Activated naive CD4-positive, alpha-beta T cell treated with anti-CD3 and anti-CD28 coated beads, Interleukin-2, amount 50 U/mL, for 16 hours (primary cell): ENCODE measurements around the gene TDP2.
"Not testable (repeated sequence)": the region's sequence is repeated elsewhere in the genome, so short reads cannot be mapped to it uniquely, and the experiment has no call there.

Source experiments
- DNase-seq: peaks from one replicate; pipeline ENCODE4 v3.0.0-alpha.2; 2020

TDP2 gene

GRCh38 chr6:24678792-24679352, 12.2 kb upstream of the TDP2 start:
- DNase-seq, result not testable (repeated sequence)

GRCh38 chr6:24673625-24674024, 6.9 kb upstream of the TDP2 start:
- no peak for DNase-seq

GRCh38 chr6:24672620-24673182, 6.0 kb upstream of the TDP2 start:
- no peak for DNase-seq

GRCh38 chr6:24671077-24671476, 4.4 kb upstream of the TDP2 start:
- not testable (repeated sequence) for DNase-seq

- not testable (repeated sequence) for DNase-seq
These were observed 3.8 kb upstream of the TDP2 start for GRCh38 chr6:24670492-24670891.

- no peak for DNase-seq
These were observed 2.3 kb upstream of the TDP2 start for GRCh38 chr6:24668997-24669361.

- not testable (repeated sequence) for DNase-seq
These were observed 1.6 kb upstream of the TDP2 start for GRCh38 chr6:24668066-24668996.

- no peak for DNase-seq
These were observed 692 bp upstream of the TDP2 start for GRCh38 chr6:24667378-24667803.

GRCh38 chr6:24666097-24666640, 530 bp downstream of the TDP2 start:
- DNase-seq, result peak; percentile 47

- no peak for DNase-seq
These were observed 2.4 kb downstream of the TDP2 start for GRCh38 chr6:24664046-24664987.

- DNase-seq, result no peak
These were observed 3.5 kb downstream of the TDP2 start for GRCh38 chr6:24663189-24663588.

GRCh38 chr6:24662236-24662635, 4.5 kb downstream of the TDP2 start:
- DNase-seq, result no peak

GRCh38 chr6:24661759-24662158, 4.9 kb downstream of the TDP2 start:
- not testable (repeated sequence) for DNase-seq

- no peak for DNase-seq
These were observed 6.6 kb downstream of the TDP2 start for GRCh38 chr6:24660105-24660504.

- DNase-seq, result no peak
These were observed 7.1 kb downstream of the TDP2 start for GRCh38 chr6:24659561-24659960.

- DNase-seq, result no peak
These were observed 7.8 kb downstream of the TDP2 start for GRCh38 chr6:24658573-24659560.

GRCh38 chr6:24655215-24655614, 11.5 kb downstream of the TDP2 start:
- no peak for DNase-seq

- no peak for DNase-seq
These were observed 16.3 kb downstream of the TDP2 start for GRCh38 chr6:24650365-24650764.

GRCh38 chr6:24649691-24650090, 17.0 kb downstream of the TDP2 start:
- DNase-seq, result no peak

GRCh38 chr6:24648276-24648675, 18.4 kb downstream of the TDP2 start:
- no peak for DNase-seq

GRCh38 chr6:24646771-24647170, 19.9 kb downstream of the TDP2 start:
- no peak for DNase-seq
